PC-3 (cell line): ENCODE measurements around the gene RTBDN. TPM values are rescaled to one million over a fixed set of nuclear protein-coding genes. Genes with fewer than 3 reads are reported as not detected.

ENCODE experiments used
- ATAC-seq: fragments of 200-7000 bp; cut with Tn5 transposase; 2 replicates; pipeline ENCODE4 v1.9.1; 2020; ENCODE audit warnings: mild to moderate bottlenecking, moderate library complexity
- BruUV-seq: library from RNA; stranded (reverse); fragments of 400-500 nt; replicated peaks from 2 replicates; lab custom pipeline; 2021; lab: Mats Ljungman, UMichigan
- CTCF ChIA-PET: fragments of 300-600 bp; sonication (Branson Sonifier 250); formaldehyde crosslinking; loops from one replicate; lab custom pipeline; 2022; ENCODE audit warnings: antibody characterized with exemption; lab: Charles Lee
- POLR2A ChIA-PET: fragments of 300-600 bp; sonication (Branson Sonifier 250); formaldehyde crosslinking; loops from one replicate; lab custom pipeline; 2022; ENCODE audit warnings: antibody characterized with exemption; ENCODE audit not compliant: unreplicated experiment; lab: Charles Lee
- DNase-seq: peaks from one replicate; pipeline ENCODE4 v3.0.0-alpha.2; 2015
- H2AFZ ChIP-seq: fragments of 300-600 bp; sonication (generic); 2 replicates; pipeline ENCODE4 v1.6.0; 2016; ENCODE audit warnings: antibody characterized with exemption, low read length
- H3F3A ChIP-seq: fragments of 300-600 bp; sonication (generic); one replicate; pipeline ENCODE4 v1.6.0; 2017; ENCODE audit warnings: antibody characterized with exemption, low read length, control low read depth, mild to moderate bottlenecking; ENCODE audit not compliant: unreplicated experiment
- H3K27ac ChIP-seq: fragments of 300-600 bp; sonication (generic); 2 replicates; pipeline ENCODE4 v1.5.1; 2016; ENCODE audit warnings: mild to moderate bottlenecking, low read length
- H3K27me3 ChIP-seq: fragments of 300-600 bp; sonication (generic); 2 replicates; pipeline ENCODE4 v1.6.1; 2016; ENCODE audit warnings: low read length, mixed read lengths
- H3K36me3 ChIP-seq: fragments of 300-600 bp; sonication (generic); 2 replicates; pipeline ENCODE4 v1.6.1; 2016; ENCODE audit warnings: low read depth, mixed run types, low read length, mixed read lengths
- H3K4me1 ChIP-seq: fragments of 300-600 bp; sonication (generic); 2 replicates; pipeline ENCODE4 v1.5.1; 2016; ENCODE audit warnings: low read length; ENCODE audit not compliant: insufficient read depth
- H3K4me2 ChIP-seq: fragments of 300-600 bp; sonication (generic); 2 replicates; pipeline ENCODE4 v1.6.0; 2016; ENCODE audit warnings: low read length
- H3K4me3 ChIP-seq: fragments of 300-600 bp; sonication (generic); 2 replicates; pipeline ENCODE4 v1.5.1; 2016; ENCODE audit warnings: mild to moderate bottlenecking, low read length, mixed read lengths
- H3K79me2 ChIP-seq: fragments of 300-600 bp; sonication (generic); 2 replicates; pipeline ENCODE4 v1.6.1; 2017; ENCODE audit warnings: low read length, mixed read lengths
- H3K9ac ChIP-seq: fragments of 300-600 bp; sonication (generic); 2 replicates; pipeline ENCODE4 v1.6.0; 2016; ENCODE audit warnings: mild to moderate bottlenecking, low read length
- H3K9me2 ChIP-seq: fragments of 300-600 bp; sonication (generic); replicated peaks from 2 replicates; pipeline ENCODE4 v1.6.1; 2016; ENCODE audit warnings: mixed run types, low read length, mixed read lengths
- H3K9me3 ChIP-seq: fragments of 300-600 bp; sonication (generic); 2 replicates; pipeline ENCODE4 v1.6.1; 2016; ENCODE audit warnings: low read length, mixed read lengths
- H4K20me1 ChIP-seq: fragments of 300-600 bp; sonication (generic); 2 replicates; pipeline ENCODE4 v1.6.1; 2016; ENCODE audit warnings: low read length, mixed read lengths
- EZH2 ChIP-seq: fragments of 300-600 bp; sonication (generic); IDR thresholded peaks from one replicate; pipeline ENCODE4 v1.6.1; 2017; ENCODE audit warnings: antibody characterized with exemption, mild to moderate bottlenecking, low read length; ENCODE audit not compliant: unreplicated experiment
- EZH2phosphoT487 ChIP-seq: fragments of 300-600 bp; sonication (generic); IDR thresholded peaks from 2 replicates; pipeline ENCODE4 v1.6.1; 2018; ENCODE audit warnings: mild to moderate bottlenecking, antibody characterized with exemption, low read length, borderline replicate concordance
- intact Hi-C: fragments of 100-400 bp; cut with micrococcal nuclease; formaldehyde crosslinking; loops from 2 replicates; pipeline ENCODE4 v1.9.0; 2023
- total RNA-seq: library from RNA; depleted of rRNA; stranded (reverse); fragments of >200 nt; gene quantifications from 2 replicates; pipeline ENCODE4 v1.2.3, GENCODE V29; 2014
- TF ChIP-seq, protein P1 (sequence below): fragments of 300-600 bp; sonication (generic); conservative IDR thresholded peaks from 2 replicates; pipeline ENCODE4 v1.5.1; 2017; ENCODE audit warnings: antibody characterized with exemption, low read depth, mild to moderate bottlenecking, low read length

Gene RTBDN
- total RNA-seq, 1 experiment from 2014 or later = 3.7 TPM

GRCh38 chr19:12867120-12868099 is 33.0 kb upstream of the RTBDN start:
- Histone ChIP-seq H3F3A (no peaks in the 10 kb centered on the region), H3K9ac (no peak overlapping the region), H3K9me2 (no peaks in the 10 kb centered on the region), H4K20me1 (no peaks in the 10 kb centered on the region), H3K4me1 (no peaks in the 10 kb centered on the region), H3K79me2 (no peaks in the 10 kb centered on the region), H3K36me3 (no peaks in the 10 kb centered on the region), H3K4me3 (no peak overlapping the region), H3K27ac (no peak overlapping the region), H2AFZ (no peak overlapping the region), H3K4me2 (no peak overlapping the region), H3K9me3 (no peaks in the 10 kb centered on the region), H3K27me3 (no peaks in the 10 kb centered on the region)
- ChIA-PET CTCF (no interaction called here), POLR2A (no interaction called here)
- TF ChIP-seq EZH2phosphoT487 (no peak), EZH2 (no peak)
- TF ChIP-seq, protein P1, sequence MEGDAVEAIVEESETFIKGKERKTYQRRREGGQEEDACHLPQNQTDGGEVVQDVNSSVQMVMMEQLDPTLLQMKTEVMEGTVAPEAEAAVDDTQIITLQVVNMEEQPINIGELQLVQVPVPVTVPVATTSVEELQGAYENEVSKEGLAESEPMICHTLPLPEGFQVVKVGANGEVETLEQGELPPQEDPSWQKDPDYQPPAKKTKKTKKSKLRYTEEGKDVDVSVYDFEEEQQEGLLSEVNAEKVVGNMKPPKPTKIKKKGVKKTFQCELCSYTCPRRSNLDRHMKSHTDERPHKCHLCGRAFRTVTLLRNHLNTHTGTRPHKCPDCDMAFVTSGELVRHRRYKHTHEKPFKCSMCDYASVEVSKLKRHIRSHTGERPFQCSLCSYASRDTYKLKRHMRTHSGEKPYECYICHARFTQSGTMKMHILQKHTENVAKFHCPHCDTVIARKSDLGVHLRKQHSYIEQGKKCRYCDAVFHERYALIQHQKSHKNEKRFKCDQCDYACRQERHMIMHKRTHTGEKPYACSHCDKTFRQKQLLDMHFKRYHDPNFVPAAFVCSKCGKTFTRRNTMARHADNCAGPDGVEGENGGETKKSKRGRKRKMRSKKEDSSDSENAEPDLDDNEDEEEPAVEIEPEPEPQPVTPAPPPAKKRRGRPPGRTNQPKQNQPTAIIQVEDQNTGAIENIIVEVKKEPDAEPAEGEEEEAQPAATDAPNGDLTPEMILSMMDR = no peak
- no TSS peak for BruUV-seq
- DNase-seq (no peak), ATAC-seq (no peak)
- intact Hi-C loops = no loop called here

DNA sequence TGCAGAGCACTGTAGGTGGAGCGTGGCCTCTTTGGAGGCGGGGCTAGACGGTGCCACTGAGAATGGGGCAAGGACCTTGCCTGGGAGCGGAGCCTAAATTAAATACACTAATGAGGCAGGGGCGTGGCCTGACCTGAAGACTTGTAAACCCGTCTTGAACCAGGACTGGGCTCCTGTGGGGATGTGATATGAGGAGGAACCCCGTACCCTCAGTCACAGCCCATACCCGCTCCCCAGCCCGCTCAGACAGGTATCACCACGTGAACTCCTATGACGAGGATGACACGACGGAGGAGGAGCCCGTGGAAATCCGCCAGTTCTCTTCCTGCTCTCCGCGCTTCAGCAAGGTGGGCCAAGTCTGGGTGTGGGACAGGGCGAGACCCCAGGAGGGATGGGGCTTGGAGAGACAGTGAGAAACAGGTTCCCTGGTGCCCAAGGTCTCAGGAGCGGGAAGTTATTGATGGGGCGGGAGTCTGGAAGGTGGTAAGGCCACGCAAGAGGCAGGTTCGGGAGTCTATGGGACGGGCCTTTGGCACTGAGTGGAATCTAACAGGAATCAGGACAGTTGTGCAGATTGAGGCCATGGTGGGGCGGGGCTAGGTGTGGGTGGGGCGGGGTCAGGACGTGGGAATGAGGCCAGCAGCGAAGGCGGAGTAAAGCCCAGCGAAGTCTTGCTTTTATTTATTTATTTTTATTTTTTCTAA is 32.2 kb upstream of the RTBDN start:
- no peak overlapping the region for H3K27ac ChIP-seq
- ChIA-PET POLR2A (no interaction called here), CTCF (no interaction called here)
- H3K79me2 ChIP-seq = no peaks in the 10 kb centered on the region
- no TSS peak for BruUV-seq
- no peaks in the 10 kb centered on the region for H3K4me1 ChIP-seq
- no peaks in the 10 kb centered on the region for H3K36me3 ChIP-seq
- H4K20me1 ChIP-seq = no peaks in the 10 kb centered on the region
- H3K9me3 ChIP-seq = no peaks in the 10 kb centered on the region
- H3K4me2 ChIP-seq = no peak overlapping the region
- intact Hi-C loops = no loop called here
- TF ChIP-seq, protein P1 = no peak
- TF ChIP-seq EZH2 (no peak), EZH2phosphoT487 (no peak)
- no peak overlapping the region for H3K9ac ChIP-seq
- H3K27me3 ChIP-seq = no peaks in the 10 kb centered on the region
- ATAC-seq (no peak), DNase-seq (no peak)
- no peaks in the 10 kb centered on the region for H3F3A ChIP-seq
- no peak overlapping the region for H3K4me3 ChIP-seq
- H3K9me2 ChIP-seq = no peaks in the 10 kb centered on the region
- H2AFZ ChIP-seq = no peak overlapping the region
